A673 (cell line): ENCODE measurements around the gene ASB1. TPM values are rescaled to one million over a fixed set of nuclear protein-coding genes. Genes with fewer than 3 reads are reported as not detected.

Source experiments
- BruUV-seq: library from RNA; stranded (reverse); fragments of 400-500 nt; replicated peaks from 2 replicates; lab custom pipeline; 2021; lab: Mats Ljungman, UMichigan
- CTCF ChIA-PET: fragments of 300-600 bp; sonication (Branson Sonifier 250); formaldehyde crosslinking; loops from one replicate; lab custom pipeline; 2022; ENCODE audit warnings: antibody characterized with exemption; lab: Charles Lee
- POLR2A ChIA-PET: fragments of 300-600 bp; sonication (Branson Sonifier 250); formaldehyde crosslinking; loops from one replicate; lab custom pipeline; 2022; ENCODE audit warnings: antibody characterized with exemption; ENCODE audit not compliant: low non-redundant PET; lab: Charles Lee
- DNase-seq: peaks from one replicate; pipeline ENCODE4 v3.0.0-alpha.2; 2015; ENCODE audit warnings: low spot score
- H3K27ac ChIP-seq: fragments of 200-600 bp; sonication (generic); 2 replicates; pipeline ENCODE4 v1.5.1; 2016; ENCODE audit warnings: mixed run types, low read depth, mild to moderate bottlenecking, mixed read lengths, antibody characterized with exemption, low read length; ENCODE audit not compliant: poor library complexity, severe bottlenecking
- H3K27me3 ChIP-seq: fragments of 200-600 bp; sonication (generic); replicated peaks from 2 replicates; pipeline ENCODE4 v1.6.1; 2017; ENCODE audit warnings: mixed run types, low read depth, mild to moderate bottlenecking, mixed read lengths, antibody characterized with exemption, low read length; ENCODE audit not compliant: insufficient read depth, poor library complexity
- H3K36me3 ChIP-seq: fragments of 200-600 bp; sonication (generic); 2 replicates; pipeline ENCODE4 v1.6.1; 2016; ENCODE audit warnings: mixed run types, mild to moderate bottlenecking, mixed read lengths, antibody characterized with exemption, low read length; ENCODE audit not compliant: insufficient read depth, poor library complexity, severe bottlenecking
- H3K4me1 ChIP-seq: fragments of 200-600 bp; sonication (generic); 2 replicates; pipeline ENCODE4 v1.6.1; 2017; ENCODE audit warnings: mixed run types, mild to moderate bottlenecking, mixed read lengths, antibody characterized with exemption, low read length; ENCODE audit not compliant: insufficient read depth, poor library complexity, severe bottlenecking
- H3K4me3 ChIP-seq: fragments of 200-600 bp; sonication (generic); 2 replicates; pipeline ENCODE4 v1.5.1; 2016; ENCODE audit warnings: low read depth, mixed run types, mild to moderate bottlenecking, mixed read lengths, low read length; ENCODE audit not compliant: poor library complexity, severe bottlenecking
- H3K9me3 ChIP-seq: fragments of 200-600 bp; sonication (generic); 2 replicates; pipeline ENCODE4 v1.6.1; 2016; ENCODE audit warnings: mixed run types, low read depth, mild to moderate bottlenecking, mixed read lengths, antibody characterized with exemption, low read length; ENCODE audit not compliant: poor library complexity, severe bottlenecking
- EZH2 ChIP-seq: fragments of 200-600 bp; sonication (generic); IDR thresholded peaks from 2 replicates; pipeline ENCODE4 v1.6.1; 2017; ENCODE audit warnings: borderline replicate concordance, low read depth, mild to moderate bottlenecking, mixed read lengths, antibody characterized with exemption, low read length; ENCODE audit not compliant: poor library complexity, severe bottlenecking
- intact Hi-C: fragments of 100-400 bp; cut with micrococcal nuclease; formaldehyde crosslinking; loops from one replicate; pipeline ENCODE4 v1.10.0; 2022; ENCODE audit not compliant: unreplicated experiment
- total RNA-seq: library from RNA; stranded (reverse); gene quantifications from 2 replicates; pipeline ENCODE4 v1.2.3, GENCODE V29; 2021
- TF ChIP-seq, protein P1 (sequence below): fragments of 300-800, 200-600 bp; sonication (generic); conservative IDR thresholded peaks from 2 replicates; pipeline ENCODE4 v1.5.1; 2017; ENCODE audit warnings: low read depth, mild to moderate bottlenecking, antibody characterized with exemption, low read length, moderate library complexity, mixed read lengths

Gene ASB1
- total RNA-seq, 1 experiment from 2014 or later: 36.9 TPM

DNA sequence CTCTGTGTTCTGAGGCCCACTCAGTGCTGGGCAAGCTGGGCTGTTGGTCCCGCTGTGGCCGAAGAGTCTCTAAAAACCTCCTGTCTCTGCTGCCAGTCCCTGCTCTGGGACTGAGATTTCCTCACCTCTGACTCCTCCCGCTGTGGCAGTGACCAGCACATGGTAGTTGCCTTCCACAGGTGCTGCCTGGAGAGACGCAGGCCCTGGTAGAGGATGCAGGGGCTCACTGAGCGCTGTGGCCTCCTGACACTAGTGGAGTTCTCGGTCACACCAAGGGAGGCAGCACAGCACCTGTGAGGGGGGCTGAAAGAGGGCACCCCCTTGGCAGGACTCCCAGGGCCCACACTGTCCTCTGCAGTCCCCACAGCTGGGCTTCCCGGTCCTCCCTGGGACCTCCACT is 3.8 kb upstream of the ASB1 start:
- CTCF ChIA-PET: no interaction called here
- POLR2A ChIA-PET: no interaction called here
- DNase-seq: no peak
- H3K27ac ChIP-seq: no peak overlapping the region
- H3K4me3 ChIP-seq: no peak overlapping the region
- no TSS peak for BruUV-seq
- H3K4me1 ChIP-seq: peaks cover 12% of the 10 kb centered on the region
- TF ChIP-seq EZH2: no peak
- H3K27me3 ChIP-seq: no peaks in the 10 kb centered on the region
- intact Hi-C loops: no loop called here
- no peaks in the 10 kb centered on the region for H3K36me3 ChIP-seq
- no peaks in the 10 kb centered on the region for H3K9me3 ChIP-seq

DNA sequence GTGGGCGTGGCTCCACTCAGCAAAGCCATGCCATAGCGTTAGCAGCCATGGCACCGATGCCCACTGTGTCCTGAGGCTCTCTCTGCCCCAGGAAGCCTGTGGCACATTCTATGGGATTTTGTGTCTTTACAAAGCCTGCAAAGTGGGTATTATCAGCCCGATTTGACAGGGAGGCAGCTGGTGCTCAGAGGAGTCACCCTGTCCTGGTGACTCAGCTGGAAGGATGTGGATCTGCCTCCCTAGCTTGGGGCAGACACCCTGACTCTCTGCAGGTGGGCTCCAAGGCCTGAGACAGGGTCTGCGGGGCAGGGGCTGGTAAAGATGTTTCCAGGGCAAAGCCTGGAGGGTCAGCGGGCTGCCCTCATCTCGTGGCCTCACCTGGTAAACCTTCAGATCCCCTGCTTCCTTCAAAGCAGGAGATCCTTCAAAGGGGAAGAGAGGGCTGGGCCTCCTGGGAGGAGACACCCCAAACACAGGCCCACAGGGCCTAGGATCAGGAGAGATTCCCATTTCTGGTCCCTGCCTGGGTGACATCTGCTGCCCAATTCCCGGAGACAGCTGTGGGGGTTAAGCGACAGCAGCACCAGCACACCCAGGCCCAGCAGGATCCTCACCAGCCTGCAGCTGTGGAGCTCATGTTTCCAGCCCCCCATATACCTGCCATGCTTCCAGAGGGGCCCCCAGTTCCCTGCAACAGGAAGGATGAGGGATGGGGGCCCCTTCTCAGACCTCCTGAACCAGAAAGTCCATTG is 3.0 kb upstream of the ASB1 start:
- intact Hi-C loops: no loop called here
- BruUV-seq: no TSS peak
- H3K9me3 ChIP-seq: no peaks in the 10 kb centered on the region
- TF ChIP-seq EZH2: no peak
- TF ChIP-seq, protein P1, sequence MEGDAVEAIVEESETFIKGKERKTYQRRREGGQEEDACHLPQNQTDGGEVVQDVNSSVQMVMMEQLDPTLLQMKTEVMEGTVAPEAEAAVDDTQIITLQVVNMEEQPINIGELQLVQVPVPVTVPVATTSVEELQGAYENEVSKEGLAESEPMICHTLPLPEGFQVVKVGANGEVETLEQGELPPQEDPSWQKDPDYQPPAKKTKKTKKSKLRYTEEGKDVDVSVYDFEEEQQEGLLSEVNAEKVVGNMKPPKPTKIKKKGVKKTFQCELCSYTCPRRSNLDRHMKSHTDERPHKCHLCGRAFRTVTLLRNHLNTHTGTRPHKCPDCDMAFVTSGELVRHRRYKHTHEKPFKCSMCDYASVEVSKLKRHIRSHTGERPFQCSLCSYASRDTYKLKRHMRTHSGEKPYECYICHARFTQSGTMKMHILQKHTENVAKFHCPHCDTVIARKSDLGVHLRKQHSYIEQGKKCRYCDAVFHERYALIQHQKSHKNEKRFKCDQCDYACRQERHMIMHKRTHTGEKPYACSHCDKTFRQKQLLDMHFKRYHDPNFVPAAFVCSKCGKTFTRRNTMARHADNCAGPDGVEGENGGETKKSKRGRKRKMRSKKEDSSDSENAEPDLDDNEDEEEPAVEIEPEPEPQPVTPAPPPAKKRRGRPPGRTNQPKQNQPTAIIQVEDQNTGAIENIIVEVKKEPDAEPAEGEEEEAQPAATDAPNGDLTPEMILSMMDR: no peak
- no peaks in the 10 kb centered on the region for H3K36me3 ChIP-seq
- POLR2A ChIA-PET: no interaction called here
- H3K27ac ChIP-seq: no peak overlapping the region
- H3K27me3 ChIP-seq: no peaks in the 10 kb centered on the region
- H3K4me3 ChIP-seq: no peak overlapping the region
- DNase-seq: no peak
- peaks cover 15% of the 10 kb centered on the region for H3K4me1 ChIP-seq
- CTCF ChIA-PET: interaction anchor here (0.6 kb wide), 1 partner anchor 38 kb away, joined by 12 read pairs; no protein-coding TSS in a partner anchor

DNA sequence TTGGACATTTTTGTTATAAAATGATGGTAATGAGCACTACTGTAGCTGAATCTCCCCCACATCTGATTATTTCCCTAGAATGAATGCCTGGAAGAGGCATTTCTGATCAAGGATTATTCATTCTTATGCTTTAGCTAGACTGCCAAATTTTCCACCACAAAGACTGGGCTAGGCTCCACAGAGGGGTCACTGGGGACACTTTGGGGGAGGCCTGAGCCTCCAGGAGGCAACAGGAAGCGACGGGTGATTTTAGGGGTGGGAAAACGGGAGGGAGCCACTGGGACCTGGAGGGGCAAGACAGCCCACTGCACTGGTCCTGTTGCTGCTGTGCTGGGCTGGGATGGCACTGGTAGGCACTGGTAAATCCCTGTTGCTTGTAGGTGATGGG is 2.4 kb upstream of the ASB1 start:
- ChIA-PET CTCF (no interaction called here), POLR2A (no interaction called here)
- TF ChIP-seq, protein P1: no peak
- no peak for TF ChIP-seq EZH2
- Histone ChIP-seq H3K4me3 (no peak overlapping the region), H3K27me3 (no peaks in the 10 kb centered on the region), H3K36me3 (no peaks in the 10 kb centered on the region), H3K27ac (no peak overlapping the region), H3K4me1 (peaks cover 15% of the 10 kb centered on the region), H3K9me3 (no peaks in the 10 kb centered on the region)
- intact Hi-C loops: no loop called here
- DNase-seq: no peak
- BruUV-seq: no TSS peak
